NCI-H2029 (cell line): Measurements from ENCODE around the gene CLEC20A.

Source experiments
- DNase-seq: peaks from one replicate; lab custom pipeline; 2025; lab: John Stamatoyannopoulos, UW

Gene CLEC20A

DNA sequence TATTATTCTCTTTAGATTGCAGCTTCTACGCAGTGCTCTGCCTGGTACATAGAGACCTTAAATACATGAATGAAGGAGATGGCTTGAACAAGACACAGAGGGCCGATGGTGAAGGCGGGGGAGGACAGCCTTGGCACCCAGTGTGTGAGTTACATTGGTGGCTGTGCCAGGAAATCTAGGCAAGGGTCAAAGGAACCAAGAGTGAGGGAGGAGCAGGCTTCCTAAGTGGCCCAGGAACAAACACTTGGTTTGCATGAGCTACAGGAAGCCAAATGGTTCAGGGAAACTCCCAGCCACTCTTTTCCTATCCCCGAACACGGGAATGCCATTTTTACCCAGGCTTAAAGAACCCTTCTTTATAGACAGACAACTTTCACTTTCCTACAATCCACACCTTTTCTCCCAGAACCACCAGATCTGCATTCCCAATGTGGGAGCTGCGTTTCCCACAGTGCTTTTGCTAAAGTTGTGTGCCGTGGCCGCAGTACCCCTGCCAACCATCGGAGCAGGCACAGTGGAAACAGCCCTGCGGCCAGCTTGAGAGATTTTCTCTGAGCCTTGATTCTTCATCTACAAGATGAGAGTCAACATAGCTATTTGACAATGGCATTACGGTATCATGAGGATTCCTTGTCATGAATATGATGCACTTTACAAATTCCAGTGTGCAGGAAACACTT, 3.5 kb upstream of the CLEC20A start:
- DNase-seq: no peak

DNA sequence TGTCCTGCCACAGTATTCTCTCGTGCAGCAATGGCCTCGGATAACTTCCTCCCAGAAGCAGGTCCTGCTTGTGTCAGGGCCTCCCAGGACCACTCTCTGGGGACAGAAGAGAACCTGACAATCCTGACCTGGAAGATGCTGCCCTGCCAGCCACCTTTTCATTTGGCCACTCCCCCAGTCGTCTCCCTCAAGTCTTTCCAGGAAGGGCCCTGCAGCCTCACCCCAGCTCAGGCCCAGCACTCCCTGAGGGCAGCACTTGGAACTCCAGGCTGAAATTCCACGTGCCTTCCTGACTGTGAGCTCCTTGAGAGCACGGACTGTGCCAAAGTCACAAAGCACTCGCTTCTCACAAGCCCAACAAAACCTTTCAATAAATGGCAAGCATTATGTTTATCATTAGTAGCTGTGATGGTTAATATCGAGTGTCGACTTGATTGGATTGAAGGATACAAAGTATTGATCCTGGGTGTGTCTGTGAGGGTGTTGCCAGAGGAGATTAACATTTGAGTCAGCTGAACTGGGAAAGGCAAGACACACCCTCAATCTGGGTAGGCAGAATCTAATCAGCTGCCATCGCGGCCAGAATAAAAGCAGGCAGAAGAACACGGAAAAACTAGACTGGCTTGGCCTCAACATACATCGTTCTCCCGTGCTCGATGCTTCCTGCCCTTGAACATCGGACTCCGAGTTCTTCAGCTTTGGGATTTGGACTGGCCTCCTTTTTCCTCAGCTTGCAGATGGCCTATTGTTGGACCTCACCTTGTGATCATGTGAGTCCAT, 2.3 kb upstream of the CLEC20A start:
- DNase-seq: no peak

DNA sequence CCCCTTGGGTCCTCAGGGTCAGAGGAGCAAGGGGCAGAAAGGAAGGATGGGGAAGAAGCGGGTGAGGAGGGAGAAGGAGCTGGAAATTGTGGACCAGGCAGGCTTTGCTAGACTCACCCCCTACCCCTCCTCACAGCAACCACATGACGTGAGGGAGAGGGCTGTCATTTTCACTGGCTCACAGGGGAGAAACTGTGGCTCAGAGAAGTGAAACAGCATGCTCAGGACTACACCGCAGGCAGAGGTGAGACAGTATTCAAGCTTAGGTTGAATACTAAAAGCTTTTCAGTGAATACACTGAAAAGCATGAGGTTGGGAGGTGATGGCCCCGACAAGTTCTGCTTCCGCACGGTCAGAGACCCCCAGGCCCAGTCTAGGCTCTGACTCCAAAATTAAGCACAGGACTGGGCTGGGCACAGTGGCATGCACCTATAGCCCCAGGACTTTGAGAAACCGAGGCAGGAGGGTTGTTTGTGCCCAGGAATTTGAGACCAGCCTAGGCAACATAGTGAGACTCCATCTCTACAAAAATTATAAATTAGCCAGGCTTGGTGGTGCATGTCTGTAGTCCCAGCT, 1.2 kb upstream of the CLEC20A start:
- no peak for DNase-seq

DNA sequence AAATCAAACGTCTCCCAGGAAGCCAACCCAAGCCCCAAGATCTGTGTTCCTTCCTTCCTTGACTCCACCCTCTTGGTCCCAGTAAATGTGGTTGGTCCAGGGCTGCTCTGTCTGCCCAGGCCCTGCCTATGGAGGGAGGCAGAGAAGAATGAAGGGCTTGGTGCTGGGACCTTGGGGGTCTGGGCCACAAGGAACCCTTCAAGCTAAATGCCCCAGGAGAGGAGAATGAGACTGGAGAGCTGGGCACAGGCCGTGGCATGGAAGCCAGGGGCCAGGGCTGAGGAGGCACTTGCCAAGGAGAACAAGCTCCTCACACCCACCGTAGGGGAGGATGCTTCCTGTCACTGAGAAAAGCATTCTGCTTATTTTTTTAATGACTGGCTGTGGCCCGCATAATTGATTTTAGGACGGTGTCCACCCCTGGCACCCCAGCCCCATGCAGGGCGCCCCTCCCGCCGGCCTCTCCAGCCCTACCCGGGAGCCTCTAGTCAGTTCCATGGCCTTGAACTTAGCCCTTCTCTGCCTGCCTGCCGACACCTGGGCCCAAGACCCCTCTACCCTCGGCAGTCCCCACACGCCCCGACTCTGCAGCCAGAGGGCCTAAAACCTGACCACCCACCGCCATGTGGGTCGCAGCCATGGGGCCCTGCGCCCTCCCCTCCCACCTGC, 889 bp downstream of the CLEC20A start:
- DNase-seq: no peak

GRCh38 chr1:178495158-178495557, 1.6 kb downstream of the CLEC20A start:
- no peak for DNase-seq

DNA sequence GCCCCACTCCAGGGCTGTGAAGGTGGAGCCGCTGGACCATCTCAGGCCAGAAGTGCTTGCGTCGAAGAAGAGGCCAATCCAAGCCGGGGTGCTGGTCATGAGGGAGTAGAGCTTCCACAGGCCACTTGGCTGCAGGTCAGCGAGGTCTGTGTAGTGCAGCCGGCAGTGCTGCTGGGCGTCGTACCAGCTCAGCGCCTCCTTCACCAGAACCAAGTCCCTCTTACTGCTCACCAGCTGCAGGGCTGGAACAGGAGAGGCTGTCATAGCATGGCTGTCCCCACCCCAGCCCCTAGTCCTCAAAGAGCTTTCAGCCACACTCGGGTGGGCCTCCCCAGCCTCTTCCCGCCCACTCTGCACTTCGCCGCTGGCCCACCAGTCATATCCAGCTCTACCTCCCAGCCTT, 2.2 kb downstream of the CLEC20A start:
- no peak for DNase-seq

DNA sequence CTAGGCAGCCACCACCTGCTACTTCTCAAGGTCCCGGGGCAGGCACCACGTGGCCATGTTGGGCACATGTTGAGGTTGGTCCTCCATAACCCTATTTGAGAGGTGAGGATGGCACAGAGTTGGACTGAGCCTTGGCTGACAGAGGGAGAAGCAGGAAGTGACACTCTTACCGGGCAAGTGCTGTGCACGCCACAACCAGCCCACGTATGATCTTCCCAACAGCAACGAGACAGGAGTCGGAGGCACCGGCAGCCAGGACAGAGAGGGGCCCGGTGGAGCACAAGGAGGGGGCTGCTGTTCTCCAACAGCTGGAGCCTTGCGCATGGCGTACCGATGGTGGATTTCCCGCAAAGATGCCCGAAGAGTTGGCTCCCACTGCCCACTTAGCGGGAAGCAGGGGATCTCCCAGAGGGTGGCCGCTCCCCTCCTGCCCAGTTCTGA, 3.4 kb downstream of the CLEC20A start:
- DNase-seq: no peak

DNA sequence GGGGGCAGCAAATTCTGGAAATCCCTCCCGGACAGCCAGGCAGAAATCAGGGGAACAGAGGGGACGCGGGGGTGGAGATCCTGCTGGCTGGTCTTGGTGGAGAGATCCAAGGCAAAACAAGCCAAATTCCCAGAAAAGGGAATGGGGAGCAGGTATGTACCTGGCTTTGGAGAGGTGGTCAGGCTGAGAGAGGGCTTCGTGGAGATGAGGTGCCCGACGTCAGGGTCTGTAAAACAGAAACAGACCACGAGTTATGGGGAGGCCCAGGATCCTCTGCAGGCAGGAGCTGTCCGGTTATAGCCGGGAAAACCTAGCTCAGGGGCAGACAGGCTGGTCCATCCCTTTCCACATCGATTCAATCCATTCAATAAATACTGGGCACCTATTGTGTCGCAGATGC, 4.4 kb downstream of the CLEC20A start:
- no peak for DNase-seq

DNA sequence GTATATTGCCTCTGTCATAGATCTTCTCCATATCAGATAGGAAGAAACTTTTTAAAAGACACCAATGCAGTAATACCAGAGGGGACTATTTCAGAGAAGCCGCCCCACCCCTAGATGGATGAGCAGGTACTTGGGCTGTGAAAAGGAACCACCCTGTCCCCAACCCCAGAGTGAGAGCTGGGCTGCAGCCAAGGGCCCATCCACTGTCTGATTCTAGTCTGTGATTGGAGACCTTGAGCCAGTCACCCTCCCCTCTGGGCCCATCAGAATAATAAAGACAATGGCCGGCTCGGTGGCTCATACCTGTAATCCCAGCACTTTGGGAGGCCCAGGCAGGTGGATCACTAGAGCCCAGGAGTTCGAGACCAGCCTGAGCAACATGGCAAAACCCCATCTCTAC, 5.0 kb downstream of the CLEC20A start:
- no peak for DNase-seq

DNA sequence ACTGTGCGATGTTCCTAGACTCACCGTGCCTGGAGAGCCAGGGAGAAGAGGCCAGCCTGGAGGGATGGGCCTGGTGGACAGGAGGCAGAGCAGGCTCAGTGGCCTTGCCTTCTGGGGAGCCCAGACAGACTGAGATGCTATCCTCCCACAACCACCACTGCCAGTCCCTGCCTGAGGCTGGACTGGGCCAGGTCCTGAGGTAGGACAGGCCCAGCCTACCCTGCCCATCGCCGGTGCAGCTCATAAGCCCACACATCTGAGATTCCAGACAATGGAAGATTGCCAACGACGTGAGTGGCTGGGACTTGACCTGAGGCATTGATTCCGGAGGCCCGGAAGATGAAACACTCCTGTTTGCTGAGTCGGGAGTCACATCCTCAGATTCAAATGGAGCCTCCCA, 5.8 kb downstream of the CLEC20A start:
- no peak for DNase-seq

- DNase-seq: no peak
These were observed 6.6 kb downstream of the CLEC20A start for GRCh38 chr1:178490136-178490535.

DNA sequence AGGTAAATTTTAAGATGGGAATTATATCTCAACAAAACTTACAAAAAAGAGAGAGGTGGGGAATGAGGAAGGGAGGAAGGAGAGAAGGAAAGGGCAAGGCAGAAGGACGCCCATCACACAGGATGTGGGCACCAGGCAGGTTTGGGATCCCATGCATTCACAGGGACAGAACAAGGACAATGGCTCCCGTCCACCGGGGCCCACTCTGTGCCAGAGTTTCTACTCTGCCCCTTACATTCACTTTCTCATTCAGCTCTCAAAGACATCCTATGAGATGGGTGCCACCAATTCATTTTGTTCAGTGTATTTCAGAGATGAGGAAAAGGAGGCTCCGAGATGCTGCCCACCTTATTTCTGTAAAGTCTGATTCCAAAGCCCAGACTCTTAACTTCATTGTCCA, 7.4 kb downstream of the CLEC20A start:
- no peak for DNase-seq

DNA sequence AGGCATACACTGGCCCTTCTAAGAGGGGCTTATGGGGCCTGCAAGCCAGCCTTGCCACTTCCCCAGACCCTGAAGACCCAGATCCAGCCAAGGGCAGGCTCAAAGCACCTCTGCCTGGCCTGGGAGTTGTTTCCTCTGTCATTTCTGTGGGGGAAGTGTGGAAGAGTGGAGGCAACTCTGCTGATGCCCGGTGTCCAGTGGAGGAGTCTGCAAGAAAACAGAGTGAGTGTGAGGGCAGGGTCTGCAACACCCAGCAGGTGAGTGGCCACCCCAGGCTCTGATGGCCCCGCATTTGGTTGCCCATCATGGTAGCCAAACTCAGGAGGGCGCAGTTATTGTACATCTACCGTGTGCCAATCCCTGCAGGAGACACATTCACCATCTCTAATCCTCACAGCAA, 8.4 kb downstream of the CLEC20A start:
- no peak for DNase-seq

- DNase-seq: no peak
These were observed 9.6 kb downstream of the CLEC20A start for GRCh38 chr1:178487070-178487615.

- no peak for DNase-seq
These were observed 10.4 kb downstream of the CLEC20A start for GRCh38 chr1:178486100-178487069.

DNA sequence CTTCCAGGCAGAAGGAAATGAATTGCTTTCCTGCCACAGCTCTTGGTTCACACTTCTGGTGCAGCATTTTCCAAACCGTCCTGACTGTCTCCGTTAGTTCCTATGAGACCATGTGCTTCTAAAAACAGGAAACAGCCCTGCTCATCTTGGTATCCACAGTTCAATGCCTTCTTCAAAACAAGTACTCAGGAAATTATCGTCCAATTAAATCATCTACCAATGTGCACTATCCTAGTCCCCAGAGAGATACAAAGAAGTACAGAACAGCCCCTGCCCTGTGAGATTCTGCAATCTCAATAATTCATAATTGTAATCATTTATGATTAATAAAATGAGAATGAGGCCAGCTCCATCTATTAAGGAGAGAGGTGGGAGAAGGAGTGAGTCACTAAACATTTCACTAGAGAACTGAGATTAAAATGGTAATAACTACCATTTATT, 11.2 kb downstream of the CLEC20A start:
- no peak for DNase-seq

- DNase-seq: no peak
These were observed 12.0 kb downstream of the CLEC20A start for GRCh38 chr1:178484698-178485225.

DNA sequence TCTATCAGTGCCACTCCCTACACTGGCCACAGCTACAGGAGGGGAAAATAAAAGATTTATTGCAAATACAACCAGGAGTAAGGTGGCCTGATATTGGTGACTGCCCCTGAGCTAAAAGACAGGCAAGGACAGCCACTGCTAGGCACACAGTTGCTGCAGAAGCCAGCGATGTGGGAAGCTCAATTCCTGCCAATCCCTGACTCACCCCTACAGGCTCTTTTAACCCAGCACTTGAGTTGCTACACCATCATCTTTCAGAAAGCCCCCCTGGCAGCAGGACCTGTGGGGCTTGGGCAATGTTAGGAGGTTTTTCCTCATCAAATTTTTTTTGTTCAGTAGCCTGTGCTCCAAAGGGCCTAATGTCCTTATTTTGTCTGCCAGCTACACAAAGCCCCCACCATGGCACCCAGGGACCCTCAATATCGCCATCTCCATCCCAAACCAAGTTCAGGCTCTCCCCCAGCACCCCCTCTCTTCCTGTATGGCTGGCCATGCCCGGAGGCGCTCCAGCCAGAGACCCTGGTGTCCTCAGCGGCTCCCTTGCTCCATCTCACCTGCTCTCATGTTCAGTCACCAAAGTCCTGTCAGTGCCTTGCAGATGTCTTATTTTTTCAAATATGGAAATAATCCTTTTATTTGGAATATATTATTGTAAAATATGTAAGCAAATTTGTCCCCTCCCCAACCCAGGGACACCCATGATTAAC, 13.4 kb downstream of the CLEC20A start:
- DNase-seq: no peak

GRCh38 chr1:178477841-178478240, 18.9 kb downstream of the CLEC20A start:
- no peak for DNase-seq

DNA sequence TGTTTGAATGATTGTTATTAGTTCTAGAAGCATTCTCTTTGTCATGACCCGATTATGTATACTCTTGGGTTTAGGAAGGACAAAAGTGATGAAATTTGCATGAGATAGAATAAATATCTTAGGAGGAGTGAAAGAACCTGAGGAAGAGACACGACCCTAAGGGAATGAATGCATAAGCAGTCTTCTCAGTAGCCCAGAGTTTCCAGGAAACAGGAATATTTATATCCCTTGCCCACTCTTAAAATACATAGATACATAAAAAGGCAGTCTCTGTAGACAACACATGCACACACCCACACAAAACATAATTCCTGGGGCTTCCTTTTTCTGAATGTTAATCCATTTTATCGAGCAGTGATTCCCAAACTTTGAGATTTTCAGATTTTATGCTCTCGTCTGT, 19.4 kb downstream of the CLEC20A start:
- DNase-seq: no peak
